DND-41 (cell line): ENCODE results near the gene LHX6.

Experiments
- ATAC-seq: fragments of 200-7000 bp; cut with Tn5 transposase; 3 replicates; pipeline ENCODE4 v1.9.1; 2021; ENCODE audit warnings: low read depth; ENCODE audit not compliant: insufficient read depth
- DNase-seq: peaks from one replicate; pipeline ENCODE4 v3.0.0-alpha.2; 2020
- H2AFZ ChIP-seq: 2 replicates; pipeline ENCODE4 v1.6.0; 2012; ENCODE audit warnings: low read depth, low read length
- H3K27ac ChIP-seq: 2 replicates; pipeline ENCODE4 v1.5.1; 2012; ENCODE audit warnings: low read length, inconsistent platforms
- H3K27me3 ChIP-seq: fragments of 200-600 bp; sonication (generic); 2 replicates; pipeline ENCODE4 v1.6.0; 2012; ENCODE audit warnings: low read length, mild to moderate bottlenecking, inconsistent platforms; ENCODE audit not compliant: insufficient read depth, poor library complexity
- H3K36me3 ChIP-seq: 2 replicates; pipeline ENCODE4 v1.5.1; 2012; ENCODE audit warnings: low read length, inconsistent platforms; ENCODE audit not compliant: insufficient read depth
- H3K4me1 ChIP-seq: 2 replicates; pipeline ENCODE4 v1.5.1; 2012; ENCODE audit warnings: mild to moderate bottlenecking, low read length; ENCODE audit not compliant: insufficient read depth
- H3K4me2 ChIP-seq: 2 replicates; pipeline ENCODE4 v1.6.0; 2012; ENCODE audit warnings: mild to moderate bottlenecking, moderate library complexity, low read length, inconsistent platforms; ENCODE audit not compliant: insufficient read depth
- H3K4me3 ChIP-seq, 2 experiments: fragments of 200-600 bp in 1 of 2; shearing (Covaris generic) in 1 of 2; 2 replicates each; pipeline ENCODE4 v1.5.1; 2012 to 2016; ENCODE audit warnings: inconsistent platforms in 2 of 2, low read length in 2 of 2, mild to moderate bottlenecking in 2 of 2, low read depth in 1 of 2, moderate library complexity in 1 of 2
- H3K79me2 ChIP-seq: 2 replicates; pipeline ENCODE4 v1.6.0; 2012; ENCODE audit warnings: low read length, inconsistent platforms; ENCODE audit not compliant: insufficient read depth
- H3K9ac ChIP-seq: 2 replicates; pipeline ENCODE4 v1.6.0; 2012; ENCODE audit warnings: low read depth, mild to moderate bottlenecking, inconsistent platforms, low read length, moderate library complexity
- H3K9me3 ChIP-seq: 2 replicates; pipeline ENCODE4 v1.5.1; 2012; ENCODE audit warnings: low read length, moderate library complexity, mild to moderate bottlenecking, inconsistent platforms; ENCODE audit not compliant: insufficient read depth, severe bottlenecking
- H4K20me1 ChIP-seq: 2 replicates; pipeline ENCODE4 v1.6.0; 2012; ENCODE audit warnings: low read length; ENCODE audit not compliant: insufficient read depth
- CTCF ChIP-seq: IDR thresholded peaks from 2 replicates; pipeline ENCODE4 v1.5.1; 2012; ENCODE audit warnings: borderline replicate concordance, low read length, moderate library complexity, mild to moderate bottlenecking; ENCODE audit not compliant: poor library complexity, severe bottlenecking; ENCODE audit errors: extremely low read depth
- EZH2 ChIP-seq: IDR thresholded peaks from 3 replicates; pipeline ENCODE4 v1.6.1; 2012; ENCODE audit warnings: borderline replicate concordance, low read depth, mild to moderate bottlenecking, moderate library complexity, low read length, inconsistent platforms; ENCODE audit not compliant: severe bottlenecking

LHX6 gene

GRCh38 chr9:122228568-122229484, at the start of gene LHX6:
Gene LHX6 (minus strand): TSS chr9:122228957. CDS start chr9:122228740, 217 bp downstream.
- Histone ChIP-seq H3K27ac (no peak within 1 kb of the TSS), H3K4me2 (no peak within 1 kb of the TSS), H3K27me3 (peaks cover 5% of the 10 kb centered on the region), H3K4me1 (no peaks in the 10 kb centered on the region), H3K36me3 (no peaks in the 10 kb centered on the region), H3K9ac (no peak within 1 kb of the TSS), H3K9me3 (no peaks in the 10 kb centered on the region), H3K79me2 (no peaks in the 10 kb centered on the region), H3K4me3 (no peak within 1 kb of the TSS), H4K20me1 (no peaks in the 10 kb centered on the region), H2AFZ (no peak within 1 kb of the TSS)
- no peak for TF ChIP-seq CTCF
- no peak for ATAC-seq
- no peak for DNase-seq

- Histone ChIP-seq H4K20me1 (peaks cover 6% of the 10 kb centered on the region; the same call in 1 of the 2 replicates), H3K79me2 (peaks cover 50% of the 10 kb centered on the region), H3K4me3 (no peak overlapping the region), H2AFZ (no peak overlapping the region), H3K36me3 (peaks cover 36% of the 10 kb centered on the region), H3K4me2 (no peak overlapping the region), H3K27me3 (no peaks in the 10 kb centered on the region), H3K4me1 (no peaks in the 10 kb centered on the region), H3K9ac (no peak overlapping the region), H3K27ac (no peak overlapping the region), H3K9me3 (peaks cover 3% of the 10 kb centered on the region)
- ATAC-seq (no peak), DNase-seq (no peak)
- TF ChIP-seq EZH2 (no peak), CTCF (no peak)
Measured at GRCh38 chr9:122277285-122277897, 48.6 kb upstream of the LHX6 start.

GRCh38 chr9:122276096-122276495, 47.3 kb upstream of the LHX6 start:
- no peak overlapping the region for H2AFZ ChIP-seq
- H3K9ac ChIP-seq = no peak overlapping the region
- DNase-seq = no peak
- H3K4me2 ChIP-seq = no peak overlapping the region
- H4K20me1 ChIP-seq = peaks cover 5% of the 10 kb centered on the region; the same call in 1 of the 2 replicates
- H3K9me3 ChIP-seq = peaks cover 3% of the 10 kb centered on the region
- H3K36me3 ChIP-seq = peaks cover 40% of the 10 kb centered on the region
- no peak overlapping the region for H3K4me3 ChIP-seq
- no peaks in the 10 kb centered on the region for H3K4me1 ChIP-seq
- H3K79me2 ChIP-seq = peaks cover 50% of the 10 kb centered on the region
- no peak overlapping the region for H3K27ac ChIP-seq
- no peak for ATAC-seq
- no peaks in the 10 kb centered on the region for H3K27me3 ChIP-seq
- TF ChIP-seq EZH2 (no peak), CTCF (no peak)
